HepG2 (cell line): ENCODE results near the gene NEGR1.

Experiments
- ATF2 ChIP-seq: sonication (generic); formaldehyde crosslinking; IDR thresholded peaks from 2 replicates; pipeline ENCODE4 v1.4.0; 2020; ENCODE audit warnings: missing genetic modification reagents
- ELK4 ChIP-seq: sonication (generic); formaldehyde crosslinking; IDR thresholded peaks from 2 replicates; pipeline ENCODE4 v1.9.0; 2021; ENCODE audit warnings: missing genetic modification reagents, borderline replicate concordance
- ESRRA ChIP-seq: sonication (generic); formaldehyde crosslinking; IDR thresholded peaks from 2 replicates; pipeline ENCODE4 v1.5.1; 2020; ENCODE audit warnings: mild to moderate bottlenecking, low read depth, missing genetic modification reagents
- RAD51 ChIP-seq: fragments of 450-650 bp; IDR thresholded peaks from 2 replicates; pipeline ENCODE4 v1.6.1; 2016; ENCODE audit warnings: borderline replicate concordance
- SMAD1 ChIP-seq: sonication (generic); formaldehyde crosslinking; IDR thresholded peaks from 2 replicates; pipeline ENCODE4 v1.4.0; 2020; ENCODE audit warnings: missing genetic modification reagents, low read depth, mild to moderate bottlenecking, borderline replicate concordance
- SRSF9 ChIP-seq: fragments of 200-400 bp; formaldehyde crosslinking; IDR thresholded peaks from 2 replicates; pipeline ENCODE4 v1.6.1; 2018; ENCODE audit warnings: borderline replicate concordance, mild to moderate bottlenecking, low read depth, low read length; ENCODE audit not compliant: insufficient read depth, poor library complexity, severe bottlenecking
- SSRP1 ChIP-seq: IDR thresholded peaks from 2 replicates; pipeline ENCODE4 v1.6.1; 2016; ENCODE audit warnings: control low read depth
- TEF ChIP-seq: sonication (generic); formaldehyde crosslinking; IDR thresholded peaks from 2 replicates; pipeline ENCODE4 v1.5.0; 2020; ENCODE audit warnings: missing genetic modification reagents
- ZBTB33 ChIP-seq: sonication (generic); formaldehyde crosslinking; IDR thresholded peaks from 2 replicates; pipeline ENCODE4 v1.4.0; 2020; ENCODE audit warnings: missing genetic modification reagents
- ZFP62 ChIP-seq: sonication (generic); formaldehyde crosslinking; IDR thresholded peaks from 2 replicates; pipeline ENCODE4 v1.4.0; 2020; ENCODE audit warnings: missing genetic modification reagents
- ZNF326 ChIP-seq: sonication (generic); formaldehyde crosslinking; IDR thresholded peaks from 2 replicates; pipeline ENCODE4 v1.4.0; 2020; ENCODE audit warnings: missing genetic modification reagents, borderline replicate concordance

- TF ChIP-seq SSRP1 = no peak
- TF ChIP-seq RAD51 = no peak
- no peak for TF ChIP-seq SMAD1 (CRISPR knock-in tag)
- TF ChIP-seq ZNF326 (CRISPR knock-in tag) = no peak
- TF ChIP-seq SRSF9 = no peak
- no peak for TF ChIP-seq ZBTB33 (CRISPR knock-in tag)
- TF ChIP-seq ELK4 = no peak
- no peak for TF ChIP-seq ZFP62
- no peak for TF ChIP-seq ESRRA
- no peak for TF ChIP-seq TEF (CRISPR knock-in tag)
- no peak for TF ChIP-seq ATF2 (CRISPR knock-in tag)
These were observed 325.6 kb downstream of the NEGR1 start for GRCh38 chr1:71956613-71957285.
